ENCODE results near the gene CLTB. TPM values are rescaled to one million over a fixed set of nuclear protein-coding genes. Genes with fewer than 3 reads are reported as not detected.

CLTB gene
- total and polyA plus RNA-seq, 2 of the 8 experiments (the other 6 are each of a cell fraction or from before 2014, with no cell fraction given): 25.9 to 34.9 TPM

- ChIA-PET POLR2A (ENCODE audit: partially characterized antibody) (interaction anchor here (0.7 to 3.6 kb wide), 15 partner anchors 10 to 217 kb away, joined by 3 to 30 read pairs (median 3); partner anchors contain the start of genes HIGD2A, NOP16 and RNF44), CTCF (ENCODE audit: partially characterized antibody) (interaction anchor here (2.0 kb wide), 1 partner anchor 44 kb away, joined by 9 read pairs; no protein-coding TSS in a partner anchor)
- Histone ChIP-seq H3K4me1 (replicated peaks in 1 of 4; ENCODE audit: control insufficient read depth in 3 of 4, insufficient read depth in 4 of 4, low read length in 3 of 4) (peaks cover 0 to 5% (median 3%) of the 10 kb centered on the region in 4 experiments; a peak in 4 of 7 replicates), H3K23ac (ENCODE audit: insufficient read length) (no peak overlapping the region), H2AK5ac (ENCODE audit: low read depth, low read length) (no peak overlapping the region), H2BK5ac (ENCODE audit: low read depth, low read length) (no peak overlapping the region), H2BK12ac (ENCODE audit: low read depth, low read length) (no peak overlapping the region), H3K23me2 (ENCODE audit: low read depth, low read length) (peaks cover 19% of the 10 kb centered on the region), H3K27ac (ENCODE audit: low read depth, low read length) (no peak overlapping the region), H2BK120ac (replicated peaks; ENCODE audit: low read depth, low read length) (no peak overlapping the region), H3K9ac (replicated peaks in 1 of 4; ENCODE audit: extremely low read depth in 1 of 4, low read depth in 3 of 4, low read length in 3 of 4) (peak overlapping the region in 1 of 4 experiments; percentile 95; a peak in 1 of 7 replicates), H3K36me3 (ENCODE audit: control insufficient read depth in 2 of 4, insufficient read depth in 4 of 4, low read length in 3 of 4) (peaks cover 0 to 17% (median under 1%) of the 10 kb centered on the region in 4 experiments; a peak in 2 of 8 replicates), H3K18ac (ENCODE audit: extremely low read depth, low read length) (no peak overlapping the region), H4K5ac (ENCODE audit: insufficient read length, low read depth, low read length) (no peak overlapping the region), H3K4me3 (ENCODE audit: extremely low read depth in 1 of 4, insufficient read depth in 2 of 4, low read depth in 3 of 4, low read length in 4 of 4) (peak overlapping the region; percentile 79 to 95 (median 92); a peak in 6 of 8 replicates), H3K56ac (replicated peaks; ENCODE audit: insufficient read length, low read depth, low read length) (no peak overlapping the region), H3K4me2 (ENCODE audit: insufficient read depth in 1 of 2, low read depth in 2 of 2, low read length in 2 of 2) (peak overlapping the region; percentile 68 to 79), H2BK20ac (ENCODE audit: low read length) (no peak overlapping the region), H3K9me3 (ENCODE audit: insufficient read depth in 2 of 2, low read depth in 1 of 2, low read length in 1 of 2) (no peaks in the 10 kb centered on the region), H4K8ac (ENCODE audit: extremely low read depth, insufficient read depth, low read length) (no peak overlapping the region), H3K14ac (ENCODE audit: insufficient read length) (no peak overlapping the region), H3K27me3 (replicated peaks in 1 of 4; ENCODE audit: control insufficient read depth in 3 of 4, extremely low read depth in 1 of 4, insufficient read depth in 3 of 4, low read length in 3 of 4) (peaks cover 7 to 40% (median 31%) of the 10 kb centered on the region in 4 experiments), H2BK15ac (ENCODE audit: low read length) (no peak overlapping the region), H3K79me1 (ENCODE audit: low read depth, low read length) (peaks cover 5% of the 10 kb centered on the region; the same call in 1 of the 2 replicates), H4K20me1 (replicated peaks in 1 of 2; ENCODE audit: control insufficient read depth in 1 of 2, insufficient read depth in 2 of 2, low read length in 2 of 2) (peaks cover 0 to 6% of the 10 kb centered on the region in 2 experiments), H2AFZ (ENCODE audit: low read length) (peak overlapping the region; percentile 54; the same call in 1 of the 2 replicates), H3K4ac (replicated peaks; ENCODE audit: insufficient read length, low read depth, low read length) (no peak overlapping the region), H3K79me2 (ENCODE audit: control insufficient read depth in 1 of 2, insufficient read depth in 2 of 2, low read length in 2 of 2) (peaks cover 5 to 28% of the 10 kb centered on the region in 2 experiments; a peak in 3 of 4 replicates), H4K91ac (replicated peaks; ENCODE audit: insufficient read length, low read length) (no peak overlapping the region)
- WGBS, 2 experiments (ENCODE audit: extremely low coverage in 1 of 2, insufficient coverage in 1 of 2, insufficient read length in 1 of 2, insufficient replicate concordance in 2 of 2, low coverage in 1 of 2, low lambda C conversion rate in 2 of 2, missing lambda C conversion rate in 1 of 2): 46% methylated on average over 8 of the region's 8 CpGs; no CpG with 5 or more reads in 1 of the 2 experiments
- FAIRE-seq (no peak), DNase-seq (ENCODE audit: low read depth in 1 of 2, low spot score in 2 of 2) (no peak)
- TF ChIP-seq TAF1 (IDR thresholded peaks at IDR 0.05; ENCODE audit: low read depth, low read length) (no peak), RAD21 (IDR thresholded peaks at IDR 0.05 in 1 of 2, conservative IDR thresholded peaks at IDR 0.05 in 1 of 2; ENCODE audit: low read depth in 2 of 2, low read length in 2 of 2) (no peak), SAP30 (IDR thresholded peaks at IDR 0.05; ENCODE audit: insufficient read depth, insufficient replicate concordance, low read length) (no peak), CTBP2 (IDR thresholded peaks at IDR 0.05; ENCODE audit: borderline replicate concordance, insufficient read depth, insufficient read length, low read length) (no peak), BRCA1 (IDR thresholded peaks at IDR 0.05; ENCODE audit: low read depth, low read length) (no peak), EP300 (IDR thresholded peaks at IDR 0.05; ENCODE audit: borderline replicate concordance in 1 of 2, low read depth in 2 of 2, low read length in 2 of 2) (no peak), FOSL1 (IDR thresholded peaks at IDR 0.05; ENCODE audit: insufficient read depth, low read depth, low read length) (no peak), YY1 (IDR thresholded peaks at IDR 0.05; ENCODE audit: low read depth, low read length) (no peak), EGR1 (IDR thresholded peaks at IDR 0.05; ENCODE audit: borderline replicate concordance, low read depth, low read length) (no peak), USF2 (IDR thresholded peaks at IDR 0.05; ENCODE audit: low read length) (no peak), NANOG (IDR thresholded peaks at IDR 0.05; ENCODE audit: insufficient read depth, low read depth, low read length, poor library complexity, severe bottlenecking) (no peak), KDM5A (IDR thresholded peaks at IDR 0.05; ENCODE audit: low read length) (no peak)
These were observed 54.2 kb downstream of the CLTB start for GRCh38 chr5:176362233-176362490.

All from H1 (cell line).